Measurements from ENCODE around the gene ARHGAP27. TPM values are rescaled to one million over a fixed set of nuclear protein-coding genes. Genes with fewer than 3 reads are reported as not detected.

The ARHGAP27 gene
- total and polyA plus RNA-seq, 2 of the 13 experiments (the other 11 are each of a cell fraction or from before 2014, with no cell fraction given), result 15.5 to 18.9 TPM

DNA sequence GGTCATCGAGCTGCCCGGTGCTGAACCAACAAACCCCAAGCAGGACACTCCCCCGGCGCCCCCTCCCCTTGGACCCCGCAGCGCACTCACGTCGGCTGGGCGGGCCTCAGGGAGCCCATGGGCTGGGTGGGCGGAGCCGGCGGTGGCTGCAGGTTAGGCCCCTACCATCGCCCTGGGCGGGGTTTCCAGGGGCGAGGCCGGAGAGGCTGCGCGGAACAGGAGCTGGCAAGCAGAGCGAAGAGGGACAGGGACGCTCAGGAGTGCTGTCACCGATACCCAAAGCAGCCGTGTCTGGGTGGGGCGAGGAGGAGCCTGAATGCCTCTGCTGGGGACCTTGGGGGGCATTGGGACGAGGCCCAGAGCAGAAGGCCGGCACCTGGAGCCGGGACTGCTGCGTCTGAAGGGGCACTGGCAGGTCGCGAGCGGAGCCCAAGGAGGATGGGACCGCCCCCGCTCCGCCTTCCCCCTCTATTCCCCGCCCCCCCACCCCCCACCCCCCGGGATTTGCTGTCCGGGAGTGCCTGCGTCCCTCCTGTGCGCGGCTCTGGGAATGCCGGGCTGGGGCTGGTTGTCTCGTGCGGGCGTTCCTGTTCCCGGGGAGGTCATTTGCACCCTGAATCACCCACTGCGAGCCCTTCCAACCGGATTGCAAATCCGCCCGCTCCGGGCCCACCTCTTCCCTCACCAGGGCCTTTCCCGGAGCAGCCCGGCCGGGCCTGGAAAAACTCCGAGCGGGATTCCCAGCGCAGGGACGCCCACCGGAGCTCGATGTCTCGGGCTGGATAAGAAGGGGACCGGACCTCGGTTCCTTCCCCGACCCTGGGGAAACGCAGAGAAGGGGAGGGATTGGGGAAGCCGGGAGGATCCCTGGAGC, 902 bp downstream of the ARHGAP27 start (continued):
- TF ChIP-seq CEBPB (IDR thresholded peaks at IDR 0.05; ENCODE audit: borderline replicate concordance, low read depth, low read length) (no peak), NKX3-1 (CRISPR knock-in tag; IDR thresholded peaks at IDR 0.05) (no peak), RARG (CRISPR knock-in tag; IDR thresholded peaks at IDR 0.05; ENCODE audit: low read depth) (no peak), YEATS2 (CRISPR knock-in tag; IDR thresholded peaks at IDR 0.05; ENCODE audit: borderline replicate concordance) (no peak), ZNF790 (CRISPR knock-in tag; IDR thresholded peaks at IDR 0.05; ENCODE audit: borderline replicate concordance) (no peak), NFIB (CRISPR knock-in tag; IDR thresholded peaks at IDR 0.05; ENCODE audit: borderline replicate concordance) (no peak), GATAD1 (CRISPR knock-in tag; IDR thresholded peaks at IDR 0.05) (no peak; the same call in 1 of the 2 replicates), ZNF607 (CRISPR knock-in tag; IDR thresholded peaks at IDR 0.05; ENCODE audit: borderline replicate concordance) (no peak; the same call in 1 of the 2 replicates), ZNF350 (CRISPR knock-in tag; IDR thresholded peaks at IDR 0.05; ENCODE audit: borderline replicate concordance, low read depth) (no peak), ZNF292 (CRISPR knock-in tag; IDR thresholded peaks at IDR 0.05; ENCODE audit: borderline replicate concordance, low read depth) (no peak), PAF1 (CRISPR knock-in tag; IDR thresholded peaks at IDR 0.05) (no peak), GABPB1 (CRISPR knock-in tag; IDR thresholded peaks at IDR 0.05) (peak; percentile 61; the same call in 1 of the 2 replicates)
- TF ChIP-seq, protein P1, sequence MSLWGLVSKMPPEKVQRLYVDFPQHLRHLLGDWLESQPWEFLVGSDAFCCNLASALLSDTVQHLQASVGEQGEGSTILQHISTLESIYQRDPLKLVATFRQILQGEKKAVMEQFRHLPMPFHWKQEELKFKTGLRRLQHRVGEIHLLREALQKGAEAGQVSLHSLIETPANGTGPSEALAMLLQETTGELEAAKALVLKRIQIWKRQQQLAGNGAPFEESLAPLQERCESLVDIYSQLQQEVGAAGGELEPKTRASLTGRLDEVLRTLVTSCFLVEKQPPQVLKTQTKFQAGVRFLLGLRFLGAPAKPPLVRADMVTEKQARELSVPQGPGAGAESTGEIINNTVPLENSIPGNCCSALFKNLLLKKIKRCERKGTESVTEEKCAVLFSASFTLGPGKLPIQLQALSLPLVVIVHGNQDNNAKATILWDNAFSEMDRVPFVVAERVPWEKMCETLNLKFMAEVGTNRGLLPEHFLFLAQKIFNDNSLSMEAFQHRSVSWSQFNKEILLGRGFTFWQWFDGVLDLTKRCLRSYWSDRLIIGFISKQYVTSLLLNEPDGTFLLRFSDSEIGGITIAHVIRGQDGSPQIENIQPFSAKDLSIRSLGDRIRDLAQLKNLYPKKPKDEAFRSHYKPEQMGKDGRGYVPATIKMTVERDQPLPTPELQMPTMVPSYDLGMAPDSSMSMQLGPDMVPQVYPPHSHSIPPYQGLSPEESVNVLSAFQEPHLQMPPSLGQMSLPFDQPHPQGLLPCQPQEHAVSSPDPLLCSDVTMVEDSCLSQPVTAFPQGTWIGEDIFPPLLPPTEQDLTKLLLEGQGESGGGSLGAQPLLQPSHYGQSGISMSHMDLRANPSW (CRISPR knock-in tag; IDR thresholded peaks at IDR 0.05; ENCODE audit: borderline replicate concordance), result no peak
- TF ChIP-seq, protein P2, sequence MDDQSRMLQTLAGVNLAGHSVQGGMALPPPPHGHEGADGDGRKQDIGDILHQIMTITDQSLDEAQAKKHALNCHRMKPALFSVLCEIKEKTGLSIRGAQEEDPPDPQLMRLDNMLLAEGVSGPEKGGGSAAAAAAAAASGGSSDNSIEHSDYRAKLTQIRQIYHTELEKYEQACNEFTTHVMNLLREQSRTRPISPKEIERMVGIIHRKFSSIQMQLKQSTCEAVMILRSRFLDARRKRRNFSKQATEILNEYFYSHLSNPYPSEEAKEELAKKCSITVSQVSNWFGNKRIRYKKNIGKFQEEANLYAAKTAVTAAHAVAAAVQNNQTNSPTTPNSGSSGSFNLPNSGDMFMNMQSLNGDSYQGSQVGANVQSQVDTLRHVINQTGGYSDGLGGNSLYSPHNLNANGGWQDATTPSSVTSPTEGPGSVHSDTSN (CRISPR knock-in tag; IDR thresholded peaks at IDR 0.05; ENCODE audit: borderline replicate concordance), result no peak
- TF ChIP-seq, protein P3, sequence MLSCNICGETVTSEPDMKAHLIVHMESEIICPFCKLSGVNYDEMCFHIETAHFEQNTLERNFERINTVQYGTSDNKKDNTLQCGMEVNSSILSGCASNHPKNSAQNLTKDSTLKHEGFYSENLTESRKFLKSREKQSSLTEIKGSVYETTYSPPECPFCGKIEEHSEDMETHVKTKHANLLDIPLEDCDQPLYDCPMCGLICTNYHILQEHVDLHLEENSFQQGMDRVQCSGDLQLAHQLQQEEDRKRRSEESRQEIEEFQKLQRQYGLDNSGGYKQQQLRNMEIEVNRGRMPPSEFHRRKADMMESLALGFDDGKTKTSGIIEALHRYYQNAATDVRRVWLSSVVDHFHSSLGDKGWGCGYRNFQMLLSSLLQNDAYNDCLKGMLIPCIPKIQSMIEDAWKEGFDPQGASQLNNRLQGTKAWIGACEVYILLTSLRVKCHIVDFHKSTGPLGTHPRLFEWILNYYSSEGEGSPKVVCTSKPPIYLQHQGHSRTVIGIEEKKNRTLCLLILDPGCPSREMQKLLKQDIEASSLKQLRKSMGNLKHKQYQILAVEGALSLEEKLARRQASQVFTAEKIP (CRISPR knock-in tag; IDR thresholded peaks at IDR 0.05; ENCODE audit: borderline replicate concordance), result no peak
- TF ChIP-seq, protein P4, sequence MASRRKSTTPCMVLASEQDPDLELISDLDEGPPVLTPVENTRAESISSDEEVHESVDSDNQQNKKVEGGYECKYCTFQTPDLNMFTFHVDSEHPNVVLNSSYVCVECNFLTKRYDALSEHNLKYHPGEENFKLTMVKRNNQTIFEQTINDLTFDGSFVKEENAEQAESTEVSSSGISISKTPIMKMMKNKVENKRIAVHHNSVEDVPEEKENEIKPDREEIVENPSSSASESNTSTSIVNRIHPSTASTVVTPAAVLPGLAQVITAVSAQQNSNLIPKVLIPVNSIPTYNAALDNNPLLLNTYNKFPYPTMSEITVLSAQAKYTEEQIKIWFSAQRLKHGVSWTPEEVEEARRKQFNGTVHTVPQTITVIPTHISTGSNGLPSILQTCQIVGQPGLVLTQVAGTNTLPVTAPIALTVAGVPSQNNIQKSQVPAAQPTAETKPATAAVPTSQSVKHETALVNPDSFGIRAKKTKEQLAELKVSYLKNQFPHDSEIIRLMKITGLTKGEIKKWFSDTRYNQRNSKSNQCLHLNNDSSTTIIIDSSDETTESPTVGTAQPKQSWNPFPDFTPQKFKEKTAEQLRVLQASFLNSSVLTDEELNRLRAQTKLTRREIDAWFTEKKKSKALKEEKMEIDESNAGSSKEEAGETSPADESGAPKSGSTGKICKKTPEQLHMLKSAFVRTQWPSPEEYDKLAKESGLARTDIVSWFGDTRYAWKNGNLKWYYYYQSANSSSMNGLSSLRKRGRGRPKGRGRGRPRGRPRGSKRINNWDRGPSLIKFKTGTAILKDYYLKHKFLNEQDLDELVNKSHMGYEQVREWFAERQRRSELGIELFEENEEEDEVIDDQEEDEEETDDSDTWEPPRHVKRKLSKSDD (CRISPR knock-in tag; IDR thresholded peaks at IDR 0.05; ENCODE audit: low read depth), result no peak

All from HepG2 (cell line).